Gastroesophageal sphincter (tissue), 4 donors: Measurements from ENCODE around the gene TOMM20. TPM values are rescaled to one million over a fixed set of nuclear protein-coding genes. Genes with fewer than 3 reads are reported as not detected.
"Not testable (repeated sequence)": the region's sequence is repeated elsewhere in the genome, so short reads cannot be mapped to it uniquely, and the experiment has no call there.

Experiments used
- ATAC-seq: fragments of 150-250 bp; one replicate; pipeline ENCODE4 v1.9.1; 2016; ENCODE audit warnings: mild to moderate bottlenecking, moderate library complexity
- H3K27ac ChIP-seq, 4 donors: fragments of 200-600 bp; sonication (generic) in 3 of 4; 1 replicate in 3 of 4; 2 replicates in 1 of 4; pipeline ENCODE4 v1.5.1; 2016 to 2019
- H3K27me3 ChIP-seq: fragments of 200-600 bp; sonication (generic); one replicate; pipeline ENCODE4 v1.5.1; 2019
- H3K36me3 ChIP-seq, 2 donors: fragments of 200-600 bp; sonication (generic); one replicate each; pipeline ENCODE4 v1.5.1; 2019; ENCODE audit warnings: control low read depth in 1 of 2
- H3K4me1 ChIP-seq, 3 donors: fragments of 200-600 bp; sonication (generic); 1 replicate in 2 of 3; 2 replicates in 1 of 3; pipeline ENCODE4 v1.5.1; 2016 to 2019; ENCODE audit warnings: control low read depth in 2 of 3
- H3K4me3 ChIP-seq, 2 donors: fragments of 200-600 bp; sonication (generic); one replicate each; pipeline ENCODE4 v1.5.1; 2019; ENCODE audit warnings: mild to moderate bottlenecking in 1 of 2, moderate library complexity in 1 of 2
- H3K9me3 ChIP-seq, 3 donors: fragments of 200-600 bp; sonication (generic); one replicate each; pipeline ENCODE4 v1.5.1; 2017 to 2019; ENCODE audit warnings: control low read depth in 2 of 3
- EP300 ChIP-seq: sonication (generic); formaldehyde crosslinking; IDR thresholded peaks from one replicate; pipeline ENCODE4 v1.6.1; 2017; ENCODE audit warnings: antibody characterized with exemption, mild to moderate bottlenecking
- POLR2A ChIP-seq, 2 donors: fragments of 450-650 bp; IDR thresholded peaks; one replicate each; pipeline ENCODE4 v1.6.1; 2017; ENCODE audit warnings: antibody characterized with exemption in 2 of 2, mild to moderate bottlenecking in 2 of 2, moderate library complexity in 1 of 2
- POLR2AphosphoS5 ChIP-seq: sonication (generic); formaldehyde crosslinking; IDR thresholded peaks from one replicate; pipeline ENCODE4 v1.6.1; 2017; ENCODE audit warnings: antibody characterized with exemption
- WGBS, 2 donors: methylation state at CpG; one replicate each; pipeline ENCODE4 v1.1.5; 2018; ENCODE audit warnings: low coverage in 1 of 2; 5-methylcytosine and 5-hydroxymethylcytosine counted together
- total RNA-seq, 4 donors: library from RNA; depleted of rRNA; stranded (reverse); fragments of >200 nt; gene quantifications; one replicate each; pipeline ENCODE4 v1.1.0, GENCODE V29; 2016
- TF ChIP-seq, protein P1 (sequence below), 4 experiments: fragments of 200-600 bp in 2 of 4; fragments of 450-650 bp in 2 of 4; sonication (generic) in 1 of 4; IDR thresholded peaks; one replicate each; pipeline ENCODE4 v1.5.1; 2017 to 2019; ENCODE audit warnings: antibody characterized with exemption in 4 of 4, mild to moderate bottlenecking in 2 of 4, moderate library complexity in 2 of 4

Gene TOMM20
- total RNA-seq, 4 donors from 2014 or later, result 57.8 to 111 (median 99.1) TPM

DNA sequence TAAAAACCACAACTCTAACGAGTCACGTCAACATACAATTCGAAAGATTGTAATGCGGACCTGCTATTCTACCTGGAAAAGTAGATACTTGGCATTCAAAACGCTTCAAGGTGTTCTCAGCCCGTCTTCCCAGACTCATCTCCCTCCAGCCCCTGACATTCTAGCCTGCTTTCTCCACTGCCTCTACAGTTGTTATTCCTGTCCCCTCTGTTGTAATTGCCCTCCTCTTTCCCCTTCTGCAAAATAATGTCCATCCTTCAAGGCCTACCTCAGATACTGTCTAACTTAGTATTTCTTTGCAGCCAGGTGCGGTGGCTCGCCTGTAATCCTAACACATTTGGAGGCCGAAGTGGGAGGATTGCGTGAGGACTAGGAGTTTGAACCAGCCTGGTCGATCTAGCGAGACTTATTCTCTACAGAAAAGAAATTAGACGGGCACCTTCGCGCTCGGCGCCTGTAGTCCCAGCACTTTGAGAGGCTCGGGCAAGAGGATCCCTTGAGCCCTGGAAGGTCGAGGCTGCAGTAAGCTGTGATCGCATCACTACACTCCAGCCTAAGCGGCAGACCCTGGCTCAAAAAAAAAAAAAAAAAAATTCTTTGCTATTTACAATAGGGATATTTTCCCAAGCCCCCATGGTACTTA, 33.2 kb upstream of the TOMM20 start:
- H3K4me3 ChIP-seq, result peak overlapping the region; percentile 51 to 75
- H3K36me3 ChIP-seq, result peaks cover 0 to 34% of the 10 kb centered on the region in 2 donors
- no peaks in the 10 kb centered on the region for H3K9me3 ChIP-seq
- H3K4me1 ChIP-seq, result peaks cover 0 to 46% (median 3%) of the 10 kb centered on the region in 3 donors
- WGBS, 2 donors, result 51 to 59% methylated on average over 16 to 21 of the region's 21 CpGs
- H3K27me3 ChIP-seq, result no peaks in the 10 kb centered on the region
- H3K27ac ChIP-seq, result peak overlapping the region; percentile 67 to 93 (median 91)
- no peak for ATAC-seq
- TF ChIP-seq, protein P1, sequence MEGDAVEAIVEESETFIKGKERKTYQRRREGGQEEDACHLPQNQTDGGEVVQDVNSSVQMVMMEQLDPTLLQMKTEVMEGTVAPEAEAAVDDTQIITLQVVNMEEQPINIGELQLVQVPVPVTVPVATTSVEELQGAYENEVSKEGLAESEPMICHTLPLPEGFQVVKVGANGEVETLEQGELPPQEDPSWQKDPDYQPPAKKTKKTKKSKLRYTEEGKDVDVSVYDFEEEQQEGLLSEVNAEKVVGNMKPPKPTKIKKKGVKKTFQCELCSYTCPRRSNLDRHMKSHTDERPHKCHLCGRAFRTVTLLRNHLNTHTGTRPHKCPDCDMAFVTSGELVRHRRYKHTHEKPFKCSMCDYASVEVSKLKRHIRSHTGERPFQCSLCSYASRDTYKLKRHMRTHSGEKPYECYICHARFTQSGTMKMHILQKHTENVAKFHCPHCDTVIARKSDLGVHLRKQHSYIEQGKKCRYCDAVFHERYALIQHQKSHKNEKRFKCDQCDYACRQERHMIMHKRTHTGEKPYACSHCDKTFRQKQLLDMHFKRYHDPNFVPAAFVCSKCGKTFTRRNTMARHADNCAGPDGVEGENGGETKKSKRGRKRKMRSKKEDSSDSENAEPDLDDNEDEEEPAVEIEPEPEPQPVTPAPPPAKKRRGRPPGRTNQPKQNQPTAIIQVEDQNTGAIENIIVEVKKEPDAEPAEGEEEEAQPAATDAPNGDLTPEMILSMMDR (IDR thresholded peaks at IDR 0.05), result no peak
- TF ChIP-seq POLR2A (IDR thresholded peaks at IDR 0.05), result no peak
- no peak for TF ChIP-seq EP300
- TF ChIP-seq POLR2AphosphoS5, result no peak

DNA sequence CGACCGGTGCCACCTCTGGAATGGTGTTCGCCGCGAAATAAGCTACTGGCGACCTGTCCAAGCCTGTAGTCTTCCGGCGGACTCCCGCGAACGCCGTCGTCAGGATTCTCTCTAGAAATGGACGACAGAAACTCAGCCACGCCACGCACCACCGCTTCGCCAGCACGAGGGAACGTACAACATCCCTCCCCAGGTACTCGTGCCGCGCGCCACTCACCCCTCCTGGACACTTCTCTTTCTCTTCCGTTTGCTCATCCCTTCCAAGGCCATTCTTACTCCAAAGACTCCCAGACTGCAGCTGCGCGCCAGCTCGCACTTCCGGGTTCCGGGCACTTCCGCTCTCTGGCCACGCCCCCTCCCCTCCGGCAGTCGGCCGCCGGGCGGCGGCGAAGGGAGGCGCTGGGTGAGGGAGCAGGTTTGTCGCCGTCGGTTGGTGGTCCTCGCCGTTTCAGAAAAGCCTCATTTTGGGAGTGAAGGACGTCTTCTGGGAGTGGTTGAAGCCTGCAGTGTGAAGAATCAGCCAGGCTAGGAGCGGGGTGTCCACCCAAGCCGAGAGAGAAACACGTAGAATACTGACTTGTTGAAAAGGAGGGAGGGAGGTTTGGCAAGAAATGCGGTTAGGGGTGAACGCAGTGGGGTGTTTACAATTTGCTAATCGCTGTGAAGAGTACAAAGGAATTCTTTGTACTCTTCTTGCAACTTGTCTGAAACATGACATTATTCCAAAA, 32.5 kb upstream of the TOMM20 start, which contains the start of gene RBM34:
RBM34 (minus strand) TSS at position 294 of the 728 bp plus-strand sequence; CDS start at position 270, 24 bp downstream.
- peaks cover 0 to 50% (median 3%) of the 10 kb centered on the region in 3 donors for H3K4me1 ChIP-seq
- no peak for TF ChIP-seq EP300
- peak; percentile 92 to 97 for TF ChIP-seq POLR2A (IDR thresholded peaks at IDR 0.05)
- TF ChIP-seq, protein P1 (IDR thresholded peaks at IDR 0.05), result peak in 3 of 4 experiments; percentile 42 to 46 (median 43)
- TF ChIP-seq POLR2AphosphoS5, result peak; percentile 96
- H3K4me3 ChIP-seq, result peak within 1 kb of the TSS; percentile 51 to 75
- H3K27me3 ChIP-seq, result no peaks in the 10 kb centered on the region
- H3K9me3 ChIP-seq, result no peaks in the 10 kb centered on the region
- H3K36me3 ChIP-seq, result peaks cover 0 to 39% of the 10 kb centered on the region in 2 donors
- 0% methylated on average over 7 to 27 of the region's 52 CpGs for whole genome bisulfite sequencing, 2 donors
- peak; percentile 97 for ATAC-seq
- H3K27ac ChIP-seq, result peak within 1 kb of the TSS; percentile 67 to 93 (median 91)

DNA sequence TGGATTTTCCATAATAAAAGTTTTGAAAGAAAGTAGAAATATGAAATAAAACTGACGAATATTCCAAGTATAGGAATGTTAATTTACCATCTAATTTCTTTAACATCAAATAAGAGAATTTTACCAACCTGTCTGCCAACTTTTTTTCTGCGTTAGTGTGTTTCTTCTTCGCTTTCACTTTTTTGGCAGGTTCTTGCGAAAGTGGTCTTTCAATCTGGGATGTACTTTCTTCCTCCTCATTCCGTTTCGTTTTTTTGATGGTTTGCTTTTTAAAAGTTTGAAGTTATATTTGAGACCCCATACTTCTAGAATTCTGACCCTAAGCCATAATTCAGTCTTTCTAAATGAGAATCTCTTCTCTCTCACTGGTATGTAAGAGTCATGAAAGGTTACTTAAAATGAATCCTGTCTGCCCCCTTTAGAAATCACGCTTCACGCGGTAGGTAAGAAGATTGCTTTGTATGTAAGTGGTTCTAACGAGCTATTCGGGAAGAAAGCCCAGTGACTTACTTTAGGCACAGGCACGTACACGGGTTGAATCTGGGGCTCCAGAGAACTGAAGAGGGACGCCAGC, 31.8 kb upstream of the TOMM20 start:
- H3K27ac ChIP-seq, result peak overlapping the region; percentile 67 to 93 (median 91)
- TF ChIP-seq, protein P1 (IDR thresholded peaks at IDR 0.05), result no peak
- no peak for TF ChIP-seq POLR2A (IDR thresholded peaks at IDR 0.05)
- no peak for ATAC-seq
- peak overlapping the region; percentile 51 to 75 for H3K4me3 ChIP-seq
- H3K36me3 ChIP-seq, result peaks cover 0 to 40% of the 10 kb centered on the region in 2 donors
- peaks cover 0 to 50% (median 3%) of the 10 kb centered on the region in 3 donors for H3K4me1 ChIP-seq
- WGBS, 2 donors, result 6 to 7% methylated on average over 9 to 11 of the region's 14 CpGs
- no peaks in the 10 kb centered on the region for H3K9me3 ChIP-seq
- H3K27me3 ChIP-seq, result no peaks in the 10 kb centered on the region

DNA sequence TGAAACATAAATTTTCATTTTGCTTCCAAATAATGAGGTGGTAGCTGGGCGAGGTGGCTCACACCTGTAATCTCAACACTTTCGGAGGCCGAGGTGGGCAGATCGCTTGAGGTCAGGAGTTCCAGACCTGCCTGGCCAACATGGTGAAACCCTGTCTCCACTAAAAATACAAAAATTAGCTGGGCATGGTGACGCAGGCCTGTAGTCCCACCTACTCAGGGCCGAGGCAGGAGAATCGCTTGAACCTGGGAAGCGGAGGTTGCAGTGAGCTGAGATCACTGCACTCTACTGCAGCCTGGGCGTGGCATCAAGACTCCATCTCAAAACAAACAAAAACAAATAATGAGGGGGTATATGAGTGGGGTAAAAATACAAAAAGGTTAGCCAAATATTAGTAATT, 31.3 kb upstream of the TOMM20 start:
- Histone ChIP-seq H3K4me3 (peak overlapping the region; percentile 51 to 75), H3K4me1 (peaks cover 0 to 50% (median 3%) of the 10 kb centered on the region in 3 donors), H3K27ac (peak overlapping the region in 2 of 4 donors; percentile 92 to 93), H3K36me3 (peaks cover 0 to 45% of the 10 kb centered on the region in 2 donors)
- 84 to 86% methylated on average over 6 to 9 of the region's 9 CpGs for WGBS, 2 donors
- H3K9me3 ChIP-seq, H3K27me3 ChIP-seq, ATAC-seq: not testable (repeated sequence)

DNA sequence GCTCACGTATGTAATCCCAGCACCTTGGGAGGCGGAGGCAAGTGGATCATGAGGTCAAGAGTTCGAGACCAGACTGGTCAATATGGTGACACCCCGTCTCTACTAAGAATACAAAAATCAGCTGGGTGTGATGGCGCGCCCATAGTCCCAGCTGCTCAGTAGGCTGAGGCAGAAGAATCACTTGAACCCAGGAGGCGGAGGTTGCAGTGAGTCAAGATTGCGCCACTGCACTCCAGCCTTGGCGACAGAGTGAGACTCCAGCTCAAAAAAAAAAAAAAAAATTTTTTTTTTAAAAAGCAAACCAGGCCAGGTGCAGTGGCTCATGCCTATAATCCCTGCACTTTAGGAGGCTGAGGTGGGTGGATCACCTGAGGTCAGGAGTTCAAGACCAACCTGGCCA, 30.6 kb upstream of the TOMM20 start:
- not testable (repeated sequence) for H3K4me3 ChIP-seq, H3K27me3 ChIP-seq, H3K27ac ChIP-seq, ATAC-seq, H3K9me3 ChIP-seq
- 94 to 98% methylated on average over 9 of the region's 9 CpGs for WGBS, 2 donors
- peaks cover 0 to 51% of the 10 kb centered on the region in 2 donors for H3K36me3 ChIP-seq
- peaks cover 0 to 50% (median 3%) of the 10 kb centered on the region in 3 donors for H3K4me1 ChIP-seq
